HEK293 (cell line): ENCODE data around the gene CTNNBL1.

Source experiments
- CTCF ChIP-seq: fragments of 450-650 bp; formaldehyde crosslinking; IDR thresholded peaks from 2 replicates; pipeline ENCODE4 v1.5.1; 2016; ENCODE audit warnings: missing biosample characterization, missing genetic modification characterization
- TCF7L2 ChIP-seq: IDR thresholded peaks from 2 replicates; pipeline ENCODE4 v1.6.1; 2011; ENCODE audit warnings: low read depth, mild to moderate bottlenecking, inconsistent platforms, low read length, moderate library complexity, borderline replicate concordance
- ZBTB49 ChIP-seq: fragments of 450-650 bp; formaldehyde crosslinking; IDR thresholded peaks from 2 replicates; pipeline ENCODE4 v1.5.1; 2016; ENCODE audit warnings: missing biosample characterization, missing genetic modification characterization, low read depth
- ZNF513 ChIP-seq: fragments of 450-650 bp; IDR thresholded peaks from 2 replicates; pipeline ENCODE4 v1.5.1; 2018; ENCODE audit warnings: missing biosample characterization, missing genetic modification characterization
- TF ChIP-seq, protein P1 (sequence below): fragments of 450-650 bp; formaldehyde crosslinking; IDR thresholded peaks from 2 replicates; pipeline ENCODE4 v1.5.1; 2016; ENCODE audit warnings: missing biosample characterization, missing genetic modification characterization

DNA sequence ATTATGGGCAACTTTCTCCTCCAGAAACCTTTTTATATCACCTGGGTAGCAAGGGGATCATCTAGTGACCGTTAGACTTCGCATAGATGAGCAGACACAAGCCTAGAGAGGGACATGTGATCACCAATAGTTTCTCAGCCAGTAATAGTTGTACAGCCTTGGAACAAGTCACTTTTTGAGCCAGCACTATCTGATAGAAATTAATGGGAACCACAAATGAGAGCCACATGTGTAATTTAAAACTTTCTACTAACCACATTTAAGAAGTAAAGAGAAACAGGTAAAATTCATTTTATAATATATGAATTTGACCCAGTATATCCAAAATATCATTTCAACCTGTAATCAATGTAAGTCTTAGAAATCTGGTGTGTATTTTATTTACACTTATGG, 592 bp upstream of the CTNNBL1 start:
- TF ChIP-seq TCF7L2 (no peak), CTCF (tag by site-specific recombination) (no peak), ZNF513 (no peak), ZBTB49 (no peak)
- TF ChIP-seq, protein P1, sequence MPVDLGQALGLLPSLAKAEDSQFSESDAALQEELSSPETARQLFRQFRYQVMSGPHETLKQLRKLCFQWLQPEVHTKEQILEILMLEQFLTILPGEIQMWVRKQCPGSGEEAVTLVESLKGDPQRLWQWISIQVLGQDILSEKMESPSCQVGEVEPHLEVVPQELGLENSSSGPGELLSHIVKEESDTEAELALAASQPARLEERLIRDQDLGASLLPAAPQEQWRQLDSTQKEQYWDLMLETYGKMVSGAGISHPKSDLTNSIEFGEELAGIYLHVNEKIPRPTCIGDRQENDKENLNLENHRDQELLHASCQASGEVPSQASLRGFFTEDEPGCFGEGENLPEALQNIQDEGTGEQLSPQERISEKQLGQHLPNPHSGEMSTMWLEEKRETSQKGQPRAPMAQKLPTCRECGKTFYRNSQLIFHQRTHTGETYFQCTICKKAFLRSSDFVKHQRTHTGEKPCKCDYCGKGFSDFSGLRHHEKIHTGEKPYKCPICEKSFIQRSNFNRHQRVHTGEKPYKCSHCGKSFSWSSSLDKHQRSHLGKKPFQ, result no peak
